Body of pancreas (tissue), 4 donors: ENCODE results near the gene PYDC2.

Experiments
- POLR2A ChIP-seq, 3 donors: fragments of 450-650 bp; IDR thresholded peaks; one replicate each; pipeline ENCODE4 v1.6.1; 2016; ENCODE audit warnings: antibody characterized with exemption in 3 of 3, mild to moderate bottlenecking in 2 of 3
- TF ChIP-seq, protein P1 (sequence below), 7 experiments: fragments of 450-650 bp in 4 of 7; fragments of 200-600 bp in 3 of 7; sonication (generic) in 3 of 7; IDR thresholded peaks; one replicate each; pipeline ENCODE4 v1.5.1; 2016 to 2019; ENCODE audit warnings: antibody characterized with exemption in 7 of 7

DNA sequence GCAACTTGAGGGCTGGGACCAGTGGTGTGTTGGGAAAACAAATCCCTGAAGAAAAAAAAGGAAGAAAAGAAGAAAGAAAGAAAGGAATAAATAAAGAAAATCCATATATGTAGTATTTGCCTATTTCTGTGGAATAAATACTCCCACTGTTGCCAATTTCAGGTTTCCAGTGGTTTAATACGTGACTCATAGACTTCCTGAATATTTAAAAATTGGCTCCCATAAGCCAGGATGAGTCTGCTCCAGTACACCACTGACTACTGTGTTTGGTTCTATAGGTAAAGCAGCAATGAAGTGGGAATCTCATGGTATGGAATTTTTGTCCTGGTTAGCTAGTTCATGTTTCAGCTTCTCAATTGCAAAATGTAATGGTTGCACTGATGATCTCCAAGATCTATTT, 31.6 kb downstream of the PYDC2 start:
- TF ChIP-seq, protein P1, sequence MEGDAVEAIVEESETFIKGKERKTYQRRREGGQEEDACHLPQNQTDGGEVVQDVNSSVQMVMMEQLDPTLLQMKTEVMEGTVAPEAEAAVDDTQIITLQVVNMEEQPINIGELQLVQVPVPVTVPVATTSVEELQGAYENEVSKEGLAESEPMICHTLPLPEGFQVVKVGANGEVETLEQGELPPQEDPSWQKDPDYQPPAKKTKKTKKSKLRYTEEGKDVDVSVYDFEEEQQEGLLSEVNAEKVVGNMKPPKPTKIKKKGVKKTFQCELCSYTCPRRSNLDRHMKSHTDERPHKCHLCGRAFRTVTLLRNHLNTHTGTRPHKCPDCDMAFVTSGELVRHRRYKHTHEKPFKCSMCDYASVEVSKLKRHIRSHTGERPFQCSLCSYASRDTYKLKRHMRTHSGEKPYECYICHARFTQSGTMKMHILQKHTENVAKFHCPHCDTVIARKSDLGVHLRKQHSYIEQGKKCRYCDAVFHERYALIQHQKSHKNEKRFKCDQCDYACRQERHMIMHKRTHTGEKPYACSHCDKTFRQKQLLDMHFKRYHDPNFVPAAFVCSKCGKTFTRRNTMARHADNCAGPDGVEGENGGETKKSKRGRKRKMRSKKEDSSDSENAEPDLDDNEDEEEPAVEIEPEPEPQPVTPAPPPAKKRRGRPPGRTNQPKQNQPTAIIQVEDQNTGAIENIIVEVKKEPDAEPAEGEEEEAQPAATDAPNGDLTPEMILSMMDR (IDR thresholded peaks at IDR 0.05), result no peak
- no peak for TF ChIP-seq POLR2A (IDR thresholded peaks at IDR 0.05)
